HepG2 (cell line): ENCODE data around the gene NTSR2. TPM values are rescaled to one million over a fixed set of nuclear protein-coding genes. Genes with fewer than 3 reads are reported as not detected.

Experiments used
- ATAC-seq: fragments of 200-7000 bp; cut with Tn5 transposase; 3 replicates; pipeline ENCODE4 v1.9.1; 2020; ENCODE audit warnings: mild to moderate bottlenecking, moderate library complexity
- BruUV-seq: library from RNA; stranded (reverse); fragments of 400-500 nt; replicated peaks from 2 replicates; lab custom pipeline; 2021; lab: Mats Ljungman, UMichigan
- CTCF ChIA-PET: fragments of 300-600 bp; formaldehyde crosslinking; extraction: SDS; loops from one replicate; lab custom pipeline; 2021; ENCODE audit warnings: low total read pairs, inconsistent platforms, low intra/inter-chr PET ratio; lab: Yijun Ruan, JAX
- POLR2A ChIA-PET: fragments of 350-600 bp; sonication (Branson Sonifier 250); formaldehyde crosslinking; loops from one replicate; lab custom pipeline; 2020; ENCODE audit warnings: antibody characterized with exemption, inconsistent platforms; lab: Yijun Ruan, JAX
- DNase-seq: peaks from one replicate; pipeline ENCODE4 v3.0.0-alpha.2; 2015; ENCODE audit warnings: low spot score
- FAIRE-seq: peaks from 3 replicates; lab custom pipeline; 2011; peaks lifted over from hg19 to GRCh38; lab: Jason Lieb, UNC
- H2AFZ ChIP-seq: one replicate; pipeline ENCODE4 v1.6.1; 2011; ENCODE audit warnings: low read length, inconsistent platforms
- H3K27ac ChIP-seq: fragments of 300-600 bp; 3 replicates; pipeline ENCODE4 v1.8.0; 2011; ENCODE audit warnings: mixed run types, mild to moderate bottlenecking, mixed read lengths, low read length, inconsistent platforms; ENCODE audit not compliant: insufficient read depth; ENCODE audit errors: extremely low read length
- H3K27me3 ChIP-seq, 2 experiments: fragments of 200-600 bp in 1 of 2; 2 replicates in 1 of 2; 3 replicates in 1 of 2; pipeline versions ENCODE4 v1.6.0 to v1.8.0; 2011; ENCODE audit warnings: low read length in 2 of 2, mild to moderate bottlenecking in 2 of 2, moderate library complexity in 2 of 2, inconsistent platforms in 1 of 2; ENCODE audit not compliant: insufficient read depth in 2 of 2, control insufficient read depth in 1 of 2
- H3K36me3 ChIP-seq, 2 experiments: fragments of 200-600 bp in 1 of 2; replicated peaks in 1 of 2; 2 replicates in 1 of 2; 3 replicates in 1 of 2; pipeline versions ENCODE4 v1.5.1 to v1.8.0; 2011; ENCODE audit warnings: low read length in 2 of 2, inconsistent platforms in 1 of 2; ENCODE audit not compliant: insufficient read depth in 2 of 2, control insufficient read depth in 1 of 2
- H3K4me1 ChIP-seq: 2 replicates; pipeline ENCODE4 v1.5.1; 2012; ENCODE audit warnings: low read length, inconsistent platforms; ENCODE audit not compliant: insufficient read depth
- H3K4me2 ChIP-seq: 2 replicates; pipeline ENCODE4 v1.6.0; 2011; ENCODE audit warnings: low read depth, low read length, inconsistent platforms
- H3K4me3 ChIP-seq, 3 experiments: fragments of 200-600 bp in 1 of 3; sonication (generic), shearing (Covaris generic) in 1 of 3; replicated peaks in 1 of 3; 2 replicates each; pipeline ENCODE4 v1.5.1; 2011 to 2016; ENCODE audit warnings: low read length in 3 of 3, inconsistent platforms in 2 of 3, low read depth in 2 of 3, mild to moderate bottlenecking in 2 of 3, control low read depth in 1 of 3, mixed read lengths in 1 of 3; ENCODE audit not compliant: insufficient read depth in 1 of 3
- H3K79me2 ChIP-seq: one replicate; pipeline ENCODE4 v1.6.1; 2011; ENCODE audit warnings: low read length, inconsistent platforms; ENCODE audit not compliant: insufficient read depth
- H3K9ac ChIP-seq: 2 replicates; pipeline ENCODE4 v1.6.0; 2011; ENCODE audit warnings: mild to moderate bottlenecking, low read depth, low read length, inconsistent platforms; ENCODE audit not compliant: insufficient read depth
- H3K9me3 ChIP-seq: 2 replicates; pipeline ENCODE4 v1.5.1; 2012; ENCODE audit warnings: mild to moderate bottlenecking, low read length
- H4K20me1 ChIP-seq: 2 replicates; pipeline ENCODE4 v1.6.0; 2011; ENCODE audit warnings: inconsistent platforms, mild to moderate bottlenecking, low read length, moderate library complexity; ENCODE audit not compliant: insufficient read depth
- CHCHD3 ChIP-seq: sonication (generic); formaldehyde crosslinking; IDR thresholded peaks from 2 replicates; pipeline ENCODE4 v1.8.0; 2022; ENCODE audit warnings: mild to moderate bottlenecking, missing genetic modification reagents, moderate library complexity
- FOXP1 ChIP-seq, 2 experiments: fragments of 450-650 bp in 1 of 2; IDR thresholded peaks; 2 replicates each; pipeline ENCODE4 v1.6.1; 2017 to 2018; ENCODE audit warnings: antibody characterized with exemption in 1 of 2
- GATA4 ChIP-seq: sonication (generic); IDR thresholded peaks from 2 replicates; pipeline ENCODE4 v1.6.1; 2016; ENCODE audit warnings: antibody characterized with exemption, low read depth, borderline replicate concordance
- HCFC1 ChIP-seq: fragments of 150-350 bp; IDR thresholded peaks from 2 replicates; pipeline ENCODE4 v1.6.1; 2014; ENCODE audit warnings: low read depth, low read length
- HOXA9 ChIP-seq: sonication (generic); formaldehyde crosslinking; IDR thresholded peaks from 2 replicates; pipeline ENCODE4 v1.8.1; 2022; ENCODE audit warnings: missing genetic modification reagents, mild to moderate bottlenecking, moderate library complexity, borderline replicate concordance
- IKZF4 ChIP-seq: sonication (generic); formaldehyde crosslinking; IDR thresholded peaks from 2 replicates; pipeline ENCODE4 v1.5.1; 2020; ENCODE audit warnings: borderline replicate concordance, mild to moderate bottlenecking, low read depth, missing genetic modification reagents; ENCODE audit errors: not compliant biosample characterization
- MXI1 ChIP-seq: IDR thresholded peaks from 3 replicates; pipeline ENCODE4 v1.6.1; 2012; ENCODE audit warnings: low read depth, low read length, inconsistent platforms, borderline replicate concordance
- NAIF1 ChIP-seq: sonication (generic); formaldehyde crosslinking; IDR thresholded peaks from 2 replicates; pipeline ENCODE4 v1.5.0; 2020; ENCODE audit warnings: mild to moderate bottlenecking, missing genetic modification reagents, borderline replicate concordance
- NR2F1 ChIP-seq, 2 experiments: fragments of 450-650 bp in 1 of 2; formaldehyde crosslinking in 1 of 2; IDR thresholded peaks; 2 replicates each; pipeline versions ENCODE4 v1.5.0 to v1.6.1; 2016 to 2020; ENCODE audit warnings: mild to moderate bottlenecking in 1 of 2, missing compliant biosample characterization in 1 of 2, missing genetic modification reagents in 1 of 2, moderate library complexity in 1 of 2
- REL ChIP-seq: sonication (generic); formaldehyde crosslinking; conservative IDR thresholded peaks from 2 replicates; pipeline ENCODE4 v1.8.0; 2022; ENCODE audit warnings: mild to moderate bottlenecking, missing genetic modification reagents, moderate library complexity
- SAP130 ChIP-seq: IDR thresholded peaks from 2 replicates; pipeline ENCODE4 v1.6.1; 2016; ENCODE audit warnings: low read depth
- SP140L ChIP-seq: sonication (generic); formaldehyde crosslinking; IDR thresholded peaks from 2 replicates; pipeline ENCODE4 v1.4.0; 2020; ENCODE audit warnings: missing genetic modification reagents, borderline replicate concordance
- ZNF33B ChIP-seq: sonication (generic); formaldehyde crosslinking; IDR thresholded peaks from 2 replicates; pipeline ENCODE4 v1.5.1; 2020; ENCODE audit warnings: mild to moderate bottlenecking, missing genetic modification reagents
- ZNF556 ChIP-seq: sonication (generic); formaldehyde crosslinking; IDR thresholded peaks from 2 replicates; pipeline ENCODE4 v1.4.0; 2020; ENCODE audit warnings: mild to moderate bottlenecking, missing genetic modification reagents, borderline replicate concordance
- ZNF709 ChIP-seq: sonication (generic); formaldehyde crosslinking; IDR thresholded peaks from 2 replicates; pipeline ENCODE4 v1.5.0; 2020; ENCODE audit warnings: mild to moderate bottlenecking, missing genetic modification reagents
- WGBS: methylation state at CpG from one replicate; pipeline ENCODE4 v1.1.6; 2017; ENCODE audit warnings: low lambda C conversion rate; 5-methylcytosine and 5-hydroxymethylcytosine counted together
- in situ Hi-C: cut with HindIII; loops from 2 replicates; pipeline ENCODE4 v1.10.0; 2017; ENCODE audit warnings: low pct_unique_long_range_greater_than_20kb; ENCODE audit not compliant: extremely low pct_ligation_motif_present
- intact Hi-C: fragments of 100-400 bp; cut with micrococcal nuclease; formaldehyde crosslinking; loops from one replicate; pipeline ENCODE4 v1.10.0; 2022; ENCODE audit not compliant: unreplicated experiment
- polyA plus RNA-seq, 8 experiments: library from polyadenylated mRNA; depleted of rRNA in 3 of 8; stranded (reverse) in 7 of 8; unstranded in 1 of 8; fragments of >200 nt; fragmentation: Illumina TruSeq in 4 of 8; extraction: Trizol in 4 of 8; gene quantifications; 2 replicates each; pipeline versions ENCODE4 v1.2.1 to v1.2.3, GENCODE V29; 2011 to 2016; ENCODE audit warnings: low read depth in 4 of 8, missing spikeins in 1 of 8, mixed read lengths in 1 of 8; ENCODE audit not compliant: insufficient read depth in 1 of 8
- total RNA-seq, 5 experiments: library from RNA; depleted of rRNA; stranded (reverse); fragments of >200 nt; fragmentation: Illumina TruSeq; extraction: Trizol; gene quantifications; 2 replicates each; pipeline ENCODE4 v1.2.3, GENCODE V29; 2016; ENCODE audit warnings: low read depth in 1 of 5
- TF ChIP-seq, protein P1 (sequence below): sonication (generic); formaldehyde crosslinking; IDR thresholded peaks from 2 replicates; pipeline ENCODE4 v1.4.0; 2020; ENCODE audit warnings: mild to moderate bottlenecking, missing genetic modification reagents
- TF ChIP-seq, protein P2 (sequence below): IDR thresholded peaks from 2 replicates; pipeline ENCODE4 v1.6.1; 2018; ENCODE audit warnings: missing genetic modification reagents
- TF ChIP-seq, protein P3 (sequence below): sonication (generic); formaldehyde crosslinking; conservative IDR thresholded peaks from 2 replicates; pipeline ENCODE4 v1.4.0; 2020; ENCODE audit warnings: missing genetic modification reagents

NTSR2 gene
- total and polyA plus RNA-seq, 2 of the 13 experiments (the other 11 are each of a cell fraction or from before 2014, with no cell fraction given), result not detected

DNA sequence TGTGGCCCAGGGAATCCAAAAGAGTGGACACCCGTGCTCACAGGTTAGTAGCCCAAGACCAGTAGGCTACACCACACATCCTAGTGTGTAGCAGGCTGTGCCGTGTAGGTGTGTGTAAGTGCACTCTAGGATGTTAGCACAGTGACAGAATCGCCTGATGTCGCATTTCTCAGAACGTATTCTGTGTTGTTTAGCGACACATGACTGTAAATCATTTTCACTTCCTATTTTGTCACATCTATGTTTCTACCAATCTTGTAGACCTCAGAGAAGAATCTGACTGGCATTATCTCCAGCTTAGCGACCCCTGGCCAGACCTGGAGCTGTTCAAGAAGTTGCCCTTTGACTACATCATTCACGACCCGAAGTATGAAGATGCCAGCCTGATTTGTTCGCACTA, 45.1 kb downstream of the NTSR2 start (continued):
- TF ChIP-seq GATA4 (no peak), HOXA9 (CRISPR knock-in tag) (no peak), CHCHD3 (CRISPR knock-in tag) (no peak), REL (no peak)

DNA sequence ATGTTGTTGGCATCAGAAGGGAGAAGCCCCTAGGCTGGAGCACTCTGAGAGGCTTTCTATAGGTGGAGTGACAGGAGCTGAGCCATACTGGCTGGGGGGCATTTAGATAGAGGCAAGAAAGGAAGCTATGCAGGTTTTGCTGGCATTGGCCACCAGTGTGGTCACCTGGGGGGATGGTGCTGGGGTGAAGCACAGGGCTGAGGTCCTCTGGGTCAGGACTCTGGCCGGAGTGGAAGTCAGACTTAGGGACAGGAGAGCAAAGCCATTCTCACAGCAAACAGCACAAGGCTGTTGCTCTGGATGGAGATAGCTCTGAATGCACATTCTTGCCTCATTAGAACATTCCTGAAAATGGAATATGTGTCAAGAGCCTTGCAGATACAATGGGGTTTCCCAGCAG, 47.4 kb downstream of the NTSR2 start:
- intact Hi-C loops (no loop called here), in situ Hi-C loops (no loop called here)
- POLR2A ChIA-PET, result no interaction called here
- ATAC-seq (no peak), DNase-seq (no peak), FAIRE-seq (no peak)
- Histone ChIP-seq H3K79me2 (no peaks in the 10 kb centered on the region), H3K36me3 (peaks cover 60 to 99% of the 10 kb centered on the region in 2 experiments), H4K20me1 (no peaks in the 10 kb centered on the region; the same call in 1 of the 2 replicates), H3K9me3 (no peaks in the 10 kb centered on the region), H3K27ac (no peak overlapping the region), H3K27me3 (no peaks in the 10 kb centered on the region), H2AFZ (no peak overlapping the region), H3K4me2 (no peak overlapping the region), H3K9ac (no peak overlapping the region), H3K4me3 (no peak overlapping the region), H3K4me1 (no peaks in the 10 kb centered on the region)
- CTCF ChIA-PET, result no interaction called here
- no TSS peak for BruUV-seq
- WGBS, result 91% methylated on average over 1 of the region's 1 CpG
- no peak for TF ChIP-seq SAP130 (CRISPR knock-in tag)
- no peak for TF ChIP-seq HCFC1
- no peak for TF ChIP-seq ZNF556 (CRISPR knock-in tag)
- no peak for TF ChIP-seq FOXP1 (IDR thresholded peaks at IDR 0.05)
- no peak for TF ChIP-seq FOXP1 (CRISPR knock-in tag; IDR thresholded peaks at IDR 0.05)
- TF ChIP-seq SP140L (CRISPR knock-in tag), result no peak
- TF ChIP-seq, protein P1, sequence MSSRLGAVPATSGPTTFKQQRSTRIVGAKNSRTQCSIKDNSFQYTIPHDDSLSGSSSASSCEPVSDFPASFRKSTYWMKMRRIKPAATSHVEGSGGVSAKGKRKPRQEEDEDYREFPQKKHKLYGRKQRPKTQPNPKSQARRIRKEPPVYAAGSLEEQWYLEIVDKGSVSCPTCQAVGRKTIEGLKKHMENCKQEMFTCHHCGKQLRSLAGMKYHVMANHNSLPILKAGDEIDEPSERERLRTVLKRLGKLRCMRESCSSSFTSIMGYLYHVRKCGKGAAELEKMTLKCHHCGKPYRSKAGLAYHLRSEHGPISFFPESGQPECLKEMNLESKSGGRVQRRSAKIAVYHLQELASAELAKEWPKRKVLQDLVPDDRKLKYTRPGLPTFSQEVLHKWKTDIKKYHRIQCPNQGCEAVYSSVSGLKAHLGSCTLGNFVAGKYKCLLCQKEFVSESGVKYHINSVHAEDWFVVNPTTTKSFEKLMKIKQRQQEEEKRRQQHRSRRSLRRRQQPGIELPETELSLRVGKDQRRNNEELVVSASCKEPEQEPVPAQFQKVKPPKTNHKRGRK (CRISPR knock-in tag), result no peak
- TF ChIP-seq, protein P2, sequence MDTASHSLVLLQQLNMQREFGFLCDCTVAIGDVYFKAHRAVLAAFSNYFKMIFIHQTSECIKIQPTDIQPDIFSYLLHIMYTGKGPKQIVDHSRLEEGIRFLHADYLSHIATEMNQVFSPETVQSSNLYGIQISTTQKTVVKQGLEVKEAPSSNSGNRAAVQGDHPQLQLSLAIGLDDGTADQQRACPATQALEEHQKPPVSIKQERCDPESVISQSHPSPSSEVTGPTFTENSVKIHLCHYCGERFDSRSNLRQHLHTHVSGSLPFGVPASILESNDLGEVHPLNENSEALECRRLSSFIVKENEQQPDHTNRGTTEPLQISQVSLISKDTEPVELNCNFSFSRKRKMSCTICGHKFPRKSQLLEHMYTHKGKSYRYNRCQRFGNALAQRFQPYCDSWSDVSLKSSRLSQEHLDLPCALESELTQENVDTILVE (CRISPR knock-in tag), result no peak
- no peak for TF ChIP-seq ZNF709 (CRISPR knock-in tag)
- no peak for TF ChIP-seq NR2F1 (CRISPR knock-in tag; IDR thresholded peaks at IDR 0.05)
- no peak for TF ChIP-seq MXI1
- no peak for TF ChIP-seq ZNF33B (CRISPR knock-in tag)
- no peak for TF ChIP-seq IKZF4 (CRISPR knock-in tag)
- TF ChIP-seq NAIF1 (CRISPR knock-in tag), result no peak
- TF ChIP-seq, protein P3, sequence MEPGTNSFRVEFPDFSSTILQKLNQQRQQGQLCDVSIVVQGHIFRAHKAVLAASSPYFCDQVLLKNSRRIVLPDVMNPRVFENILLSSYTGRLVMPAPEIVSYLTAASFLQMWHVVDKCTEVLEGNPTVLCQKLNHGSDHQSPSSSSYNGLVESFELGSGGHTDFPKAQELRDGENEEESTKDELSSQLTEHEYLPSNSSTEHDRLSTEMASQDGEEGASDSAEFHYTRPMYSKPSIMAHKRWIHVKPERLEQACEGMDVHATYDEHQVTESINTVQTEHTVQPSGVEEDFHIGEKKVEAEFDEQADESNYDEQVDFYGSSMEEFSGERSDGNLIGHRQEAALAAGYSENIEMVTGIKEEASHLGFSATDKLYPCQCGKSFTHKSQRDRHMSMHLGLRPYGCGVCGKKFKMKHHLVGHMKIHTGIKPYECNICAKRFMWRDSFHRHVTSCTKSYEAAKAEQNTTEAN (CRISPR knock-in tag), result no peak
